GM21723 (cell line): ENCODE data around the gene SLC20A1.
"Not testable (repeated sequence)": the region's sequence is repeated elsewhere in the genome, so short reads cannot be mapped to it uniquely, and the experiment has no call there.

Experiments used
- ATAC-seq: cut with Tn5 transposase; IDR thresholded peaks from one replicate; pipeline ENCODE4 v1.9.1; 2021; ENCODE audit warnings: mild to moderate bottlenecking, moderate library complexity; ENCODE audit not compliant: unreplicated experiment

The SLC20A1 gene

GRCh38 chr2:112644155-112644932, 1.4 kb upstream of the SLC20A1 start:
- no peak for ATAC-seq

DNA sequence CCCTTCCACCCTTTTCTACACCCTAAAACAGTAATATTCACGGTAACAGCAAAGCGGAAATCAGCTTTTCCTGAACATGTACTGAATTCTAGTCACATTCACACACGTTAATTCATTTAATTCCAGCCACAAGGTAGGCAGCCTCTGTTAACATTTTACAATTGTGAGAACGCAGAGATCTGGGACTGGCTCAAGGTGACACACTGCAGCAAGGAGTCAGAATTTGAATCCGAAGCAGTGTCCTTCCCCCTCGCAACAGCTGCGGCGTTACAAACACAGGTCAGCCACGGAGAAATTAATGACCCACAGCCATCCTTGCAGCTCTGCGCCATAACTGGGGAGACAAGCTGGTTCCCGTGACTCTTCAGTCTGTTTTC, 818 bp upstream of the SLC20A1 start:
- ATAC-seq: no peak

DNA sequence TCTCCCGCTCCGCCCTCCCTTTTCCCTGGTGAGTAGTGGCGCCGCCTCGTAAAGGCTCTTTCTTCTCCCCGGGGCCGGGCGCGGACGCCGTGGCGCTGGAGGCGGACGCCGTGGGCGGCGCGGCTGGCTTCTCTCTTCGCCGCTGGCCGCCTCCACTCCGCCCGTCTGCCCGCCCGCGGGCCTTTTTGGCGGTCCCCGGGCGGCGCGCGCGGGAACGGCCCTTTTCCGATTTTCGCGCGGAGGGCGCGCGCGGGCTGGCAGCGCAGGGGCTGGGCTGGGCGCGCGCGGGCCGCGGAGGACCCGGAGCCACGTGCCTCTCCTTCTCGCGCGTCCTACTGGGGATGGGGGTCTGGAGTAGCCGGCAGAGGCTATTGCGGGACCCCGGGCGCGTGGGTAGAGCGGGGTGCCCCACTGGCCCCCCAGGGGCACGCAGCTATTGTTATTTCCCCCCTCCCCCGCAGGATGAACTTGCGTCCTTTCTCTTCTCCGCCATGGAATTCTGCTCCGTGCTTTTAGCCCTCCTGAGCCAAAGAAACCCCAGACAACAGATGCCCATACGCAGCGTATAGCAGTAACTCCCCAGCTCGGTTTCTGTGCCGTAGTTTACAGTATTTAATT, 472 bp downstream of the SLC20A1 start:
- peak; percentile 26 for ATAC-seq

DNA sequence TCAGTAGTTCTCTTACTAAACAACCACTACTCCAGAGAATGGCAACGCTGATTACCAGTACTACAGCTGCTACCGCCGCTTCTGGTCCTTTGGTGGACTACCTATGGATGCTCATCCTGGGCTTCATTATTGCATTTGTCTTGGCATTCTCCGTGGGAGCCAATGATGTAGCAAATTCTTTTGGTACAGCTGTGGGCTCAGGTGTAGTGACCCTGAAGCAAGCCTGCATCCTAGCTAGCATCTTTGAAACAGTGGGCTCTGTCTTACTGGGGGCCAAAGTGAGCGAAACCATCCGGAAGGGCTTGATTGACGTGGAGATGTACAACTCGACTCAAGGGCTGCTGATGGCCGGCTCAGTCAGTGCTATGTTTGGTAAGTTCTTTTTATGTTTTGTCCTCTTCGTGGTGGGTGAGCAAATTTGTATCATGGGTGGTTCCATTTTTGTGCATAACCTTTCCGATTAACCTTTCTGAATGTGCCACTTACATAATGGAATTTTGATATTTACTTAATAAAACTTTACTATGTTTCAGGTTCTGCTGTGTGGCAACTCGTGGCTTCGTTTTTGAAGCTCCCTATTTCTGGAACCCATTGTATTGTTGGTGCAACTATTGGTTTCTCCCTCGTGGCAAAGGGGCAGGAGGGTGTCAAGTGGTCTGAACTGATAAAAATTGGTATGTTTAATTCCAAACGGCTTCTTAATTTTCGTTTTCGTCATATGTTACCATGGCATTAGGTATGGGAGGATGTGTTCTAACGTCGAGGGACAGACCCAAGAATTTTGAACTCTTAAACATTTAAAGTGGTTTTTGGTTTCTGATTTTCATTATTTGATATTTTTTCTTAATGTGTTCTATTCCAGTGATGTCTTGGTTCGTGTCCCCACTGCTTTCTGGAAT, 1.3 kb downstream of the SLC20A1 start:
- ATAC-seq: no peak

DNA sequence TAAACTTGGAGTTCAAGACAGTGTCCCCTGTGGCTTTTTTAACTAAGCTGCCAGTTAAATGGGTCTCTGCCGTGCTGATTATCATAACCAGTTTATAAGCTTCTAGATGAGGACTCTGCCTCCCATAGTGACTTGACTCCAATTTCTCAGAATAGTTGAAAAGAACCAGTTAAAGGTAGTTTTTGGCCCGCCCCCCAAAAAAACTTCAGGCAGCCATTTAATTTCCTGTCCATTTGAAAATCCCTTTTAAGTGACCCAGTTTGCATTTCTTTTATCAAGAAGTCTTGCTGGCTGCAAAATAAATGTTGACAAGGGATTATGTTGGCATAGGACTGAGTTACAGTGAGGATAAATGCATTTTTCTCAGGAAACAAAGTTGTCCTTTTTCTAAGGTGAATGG, 2.3 kb downstream of the SLC20A1 start:
- no peak for ATAC-seq

DNA sequence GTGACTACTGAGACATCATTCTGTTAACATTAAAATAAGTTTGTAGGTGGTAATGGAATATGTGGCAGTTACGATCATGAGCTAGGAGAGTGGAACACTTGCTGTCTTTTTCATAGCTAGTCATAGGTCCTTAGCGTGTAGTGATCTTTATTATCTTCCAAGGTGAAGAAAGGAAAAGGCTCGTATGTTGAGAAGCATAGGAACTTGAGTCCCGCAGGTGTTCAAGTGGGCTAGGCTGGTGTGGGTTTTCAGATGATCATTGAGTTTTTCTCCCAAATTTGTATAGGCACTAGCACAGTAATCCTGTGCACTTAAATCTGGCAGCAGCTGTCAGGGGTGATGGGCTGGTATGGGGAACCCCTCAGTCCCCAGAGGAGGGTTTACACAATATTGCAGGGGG, 10.9 kb downstream of the SLC20A1 start:
- no peak for ATAC-seq

DNA sequence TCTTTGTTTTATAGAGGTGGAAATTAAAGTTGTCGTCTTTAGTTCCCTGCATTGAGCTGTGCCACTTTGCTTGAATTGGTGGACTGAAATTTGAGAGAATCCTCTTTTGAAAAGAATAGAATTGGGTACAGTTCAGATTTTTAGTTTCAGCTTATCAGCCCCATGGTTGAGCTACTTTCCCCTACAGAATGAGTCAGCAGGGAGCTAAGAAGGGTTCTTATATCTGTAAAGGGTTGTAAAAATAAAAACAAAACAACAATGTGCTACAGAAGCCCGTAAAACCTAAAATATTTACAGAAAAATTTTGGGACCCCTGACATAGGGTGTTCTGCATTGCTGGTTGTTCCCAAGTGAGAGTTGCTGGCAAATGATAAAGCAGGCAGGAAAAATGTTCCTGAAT, 12.6 kb downstream of the SLC20A1 start:
- ATAC-seq: no peak

DNA sequence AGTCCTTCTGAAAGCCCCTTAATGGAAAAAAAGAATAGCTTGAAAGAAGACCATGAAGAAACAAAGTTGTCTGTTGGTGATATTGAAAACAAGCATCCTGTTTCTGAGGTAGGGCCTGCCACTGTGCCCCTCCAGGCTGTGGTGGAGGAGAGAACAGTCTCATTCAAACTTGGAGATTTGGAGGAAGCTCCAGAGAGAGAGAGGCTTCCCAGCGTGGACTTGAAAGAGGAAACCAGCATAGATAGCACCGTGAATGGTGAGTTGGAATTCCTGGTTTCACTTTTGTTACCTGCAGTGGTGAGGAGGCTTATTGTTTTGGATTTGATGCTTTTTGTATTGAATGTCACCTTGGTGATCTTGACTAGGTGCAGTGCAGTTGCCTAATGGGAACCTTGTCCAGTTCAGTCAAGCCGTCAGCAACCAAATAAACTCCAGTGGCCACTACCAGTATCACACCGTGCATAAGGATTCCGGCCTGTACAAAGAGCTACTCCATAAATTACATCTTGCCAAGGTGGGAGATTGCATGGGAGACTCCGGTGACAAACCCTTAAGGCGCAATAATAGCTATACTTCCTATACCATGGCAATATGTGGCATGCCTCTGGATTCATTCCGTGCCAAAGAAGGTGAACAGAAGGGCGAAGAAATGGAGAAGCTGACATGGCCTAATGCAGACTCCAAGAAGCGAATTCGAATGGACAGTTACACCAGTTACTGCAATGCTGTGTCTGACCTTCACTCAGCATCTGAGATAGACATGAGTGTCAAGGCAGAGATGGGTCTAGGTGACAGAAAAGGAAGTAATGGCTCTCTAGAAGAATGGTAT, 13.3 kb downstream of the SLC20A1 start:
- no peak for ATAC-seq

DNA sequence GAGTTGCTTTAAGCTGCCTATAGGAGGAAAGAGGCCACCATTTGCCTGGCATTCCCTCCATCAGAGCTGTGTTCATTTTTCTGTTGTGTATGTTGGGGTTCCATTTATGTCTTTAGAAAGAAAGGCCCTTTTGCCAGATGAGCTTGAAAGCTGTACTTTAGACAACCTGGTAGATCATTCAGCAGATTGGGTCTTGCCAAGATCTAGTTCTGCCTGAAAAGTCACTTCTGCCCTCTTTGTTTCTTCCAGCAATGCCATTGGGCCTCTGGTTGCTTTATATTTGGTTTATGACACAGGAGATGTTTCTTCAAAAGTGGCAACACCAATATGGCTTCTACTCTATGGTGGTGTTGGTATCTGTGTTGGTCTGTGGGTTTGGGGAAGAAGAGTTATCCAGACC, 14.4 kb downstream of the SLC20A1 start:
- ATAC-seq: no peak

- ATAC-seq: no peak
Observed at GRCh38 chr2:112661656-112662305, 16.0 kb downstream of the SLC20A1 start.

DNA sequence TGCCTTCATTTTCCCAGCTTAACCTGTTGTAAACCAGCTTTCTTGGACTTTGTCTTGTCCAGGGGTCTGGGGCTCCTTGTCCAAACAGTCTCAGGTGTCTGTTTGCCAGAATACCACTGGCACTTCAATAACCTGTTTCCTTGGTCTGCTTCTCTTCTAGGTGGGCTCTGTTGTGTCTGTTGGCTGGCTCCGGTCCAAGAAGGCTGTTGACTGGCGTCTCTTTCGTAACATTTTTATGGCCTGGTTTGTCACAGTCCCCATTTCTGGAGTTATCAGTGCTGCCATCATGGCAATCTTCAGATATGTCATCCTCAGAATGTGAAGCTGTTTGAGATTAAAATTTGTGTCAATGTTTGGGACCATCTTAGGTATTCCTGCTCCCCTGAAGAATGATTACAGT, 17.0 kb downstream of the SLC20A1 start:
- no peak for ATAC-seq

- no peak for ATAC-seq
Observed at GRCh38 chr2:112664689-112665088, 18.9 kb downstream of the SLC20A1 start.

DNA sequence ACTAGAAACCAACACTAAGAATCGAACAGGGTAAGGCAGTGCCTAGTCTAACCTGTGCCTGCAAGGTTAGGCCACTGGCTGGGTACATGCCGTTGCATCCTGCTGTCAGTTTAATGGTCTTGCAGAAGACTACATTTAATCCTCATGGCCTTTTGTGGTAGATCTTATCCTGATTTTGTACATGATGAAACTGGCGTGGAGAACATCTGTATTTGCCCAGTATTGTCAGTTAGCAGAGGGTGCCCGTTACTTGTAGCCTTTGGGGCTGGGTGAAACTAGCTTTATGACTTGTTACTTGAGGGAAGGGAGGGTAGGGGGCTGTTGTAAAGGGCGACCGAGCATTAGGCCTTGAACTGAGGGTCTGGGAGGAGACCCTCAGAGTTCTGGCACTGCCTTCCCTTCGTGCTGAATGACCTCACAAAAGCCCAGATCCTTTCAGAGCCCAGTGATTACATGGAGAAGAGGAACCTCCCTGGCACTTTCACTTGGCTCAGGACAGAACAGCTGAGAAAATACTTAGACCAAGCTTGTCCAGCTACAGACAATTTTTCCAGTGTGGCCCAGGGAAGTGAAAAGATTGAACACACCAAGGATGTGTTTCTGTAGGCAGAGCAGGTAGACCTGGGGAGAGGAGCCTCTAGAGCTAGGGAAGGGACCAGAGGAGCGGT, 19.5 kb downstream of the SLC20A1 start:
- no peak for ATAC-seq

DNA sequence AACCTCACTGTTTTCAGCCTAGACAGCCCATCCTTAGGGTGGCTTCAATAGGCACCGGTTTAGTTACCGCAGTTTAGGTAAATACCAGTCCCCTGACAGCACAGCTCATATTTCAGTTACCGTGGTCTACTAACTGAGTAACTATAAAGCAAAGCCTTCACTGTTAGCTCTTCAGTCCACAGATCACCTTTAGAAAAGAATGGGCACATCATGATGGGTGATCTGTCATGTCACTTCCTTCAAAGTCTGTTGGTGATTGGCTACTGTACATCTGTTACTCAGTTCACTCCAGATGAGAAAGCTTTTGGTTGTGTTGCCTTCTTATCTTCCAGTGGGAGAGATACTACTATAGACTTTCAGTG, 21.0 kb downstream of the SLC20A1 start:
- no peak for ATAC-seq

GRCh38 chr2:112667540-112667939, 21.8 kb downstream of the SLC20A1 start:
- not testable (repeated sequence) for ATAC-seq

DNA sequence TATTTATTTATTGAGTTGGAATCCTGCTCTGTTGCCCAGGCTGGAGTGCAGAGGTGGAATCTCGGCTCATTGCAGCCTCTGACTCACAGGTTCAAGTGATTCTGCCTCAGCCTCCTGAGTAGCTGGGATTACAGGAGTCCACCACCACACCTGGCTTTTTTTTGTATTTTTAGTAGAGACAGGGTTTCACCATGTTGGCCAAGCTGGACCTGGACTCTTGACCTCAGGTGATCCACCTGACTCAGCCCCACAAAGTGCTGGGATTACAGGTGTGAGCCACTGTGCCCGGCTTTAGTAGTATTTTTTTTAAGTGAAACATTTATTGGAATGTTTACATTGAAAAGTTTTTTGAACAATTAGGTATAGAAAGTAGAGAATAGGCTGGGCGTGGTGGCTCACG, 23.9 kb downstream of the SLC20A1 start:
- no peak for ATAC-seq

GRCh38 chr2:112670252-112671022, 24.7 kb downstream of the SLC20A1 start:
- ATAC-seq: no peak

DNA sequence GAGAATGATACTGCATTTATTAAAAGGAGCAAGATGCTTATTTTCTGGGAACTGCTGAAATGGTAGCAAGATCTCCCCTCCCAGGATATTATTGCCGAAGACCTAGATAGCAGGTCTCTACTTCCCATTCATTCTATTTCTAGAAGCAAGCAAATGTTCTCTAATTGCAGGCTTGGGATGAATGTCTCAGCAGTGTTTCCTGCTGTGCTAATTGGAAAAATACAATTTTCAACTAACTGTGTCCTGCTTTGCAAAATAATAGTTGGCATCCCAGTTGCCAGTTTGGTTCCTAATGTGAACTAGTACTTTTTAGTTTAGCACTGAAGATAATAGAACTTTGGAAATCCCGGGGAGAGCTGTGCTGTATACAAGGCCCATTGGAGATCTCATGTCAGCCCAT, 26.1 kb downstream of the SLC20A1 start:
- no peak for ATAC-seq

- no peak for ATAC-seq
Observed at GRCh38 chr2:112673008-112673407, 27.3 kb downstream of the SLC20A1 start.
